A673 (cell line): ENCODE measurements around the gene TMEM108.

Experiments
- CTCF ChIP-seq: fragments of 300-800, 200-600 bp; sonication (generic); conservative IDR thresholded peaks from 2 replicates; pipeline ENCODE4 v1.5.1; 2017; ENCODE audit warnings: low read depth, mild to moderate bottlenecking, antibody characterized with exemption, low read length, moderate library complexity, mixed read lengths
- EZH2 ChIP-seq: fragments of 200-600 bp; sonication (generic); IDR thresholded peaks from 2 replicates; pipeline ENCODE4 v1.6.1; 2017; ENCODE audit warnings: borderline replicate concordance, low read depth, mild to moderate bottlenecking, mixed read lengths, antibody characterized with exemption, low read length; ENCODE audit not compliant: poor library complexity, severe bottlenecking

GRCh38 chr3:133256787-133257483, 218.7 kb downstream of the TMEM108 start:
- TF ChIP-seq CTCF (no peak), EZH2 (no peak)
